ENCODE data around the gene KCNK17. TPM values are rescaled to one million over a fixed set of nuclear protein-coding genes. Genes with fewer than 3 reads are reported as not detected.

Gene KCNK17
- total and polyA plus RNA-seq, 2 of the 8 experiments (the other 6 are each of a cell fraction or from before 2014, with no cell fraction given): 2.9 to 3.4 TPM

DNA sequence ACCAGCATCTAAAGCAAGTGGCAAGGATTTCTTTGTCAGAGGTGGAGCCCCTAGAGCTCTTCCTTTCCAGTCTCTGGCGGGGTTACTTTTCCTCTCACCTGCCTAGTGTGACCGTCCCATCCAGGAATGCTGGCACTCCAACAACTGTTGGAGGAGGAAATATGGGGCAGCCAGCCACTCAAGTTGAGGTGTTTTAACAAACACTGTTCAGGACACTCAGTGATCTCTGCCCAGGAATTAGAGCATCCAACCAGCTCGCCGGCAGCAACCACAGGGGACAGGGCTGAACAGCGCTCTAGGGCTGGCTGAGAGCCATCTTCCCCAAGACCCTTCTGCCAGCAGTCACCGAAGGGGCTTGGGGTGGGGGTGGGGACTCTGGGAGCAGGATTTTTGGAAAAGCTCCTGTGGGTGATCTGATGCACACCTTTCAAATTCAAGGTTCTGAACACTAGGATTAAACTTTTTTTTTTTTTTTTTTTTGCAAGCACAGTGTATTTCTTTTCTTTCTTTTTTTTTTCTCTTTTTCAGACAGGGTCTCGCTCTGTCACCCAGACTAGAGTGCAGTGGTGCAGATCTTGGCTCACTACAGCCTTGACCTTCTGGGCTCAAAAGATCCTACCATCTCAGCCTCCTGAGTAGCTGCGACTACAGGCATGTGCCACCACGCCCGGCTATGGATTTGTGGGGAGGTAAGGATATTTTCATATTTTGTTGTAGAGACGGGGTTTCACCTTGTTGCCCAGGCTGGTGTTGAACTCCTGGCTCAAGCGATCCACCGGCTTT is 36.7 kb upstream of the KCNK17 start (continued):
- TF ChIP-seq CBX8 (IDR thresholded peaks at IDR 0.05; ENCODE audit: borderline replicate concordance, low read depth, low read length) (no peak), HDAC2 (IDR thresholded peaks at IDR 0.05; ENCODE audit: borderline replicate concordance in 1 of 2, low read depth in 2 of 2, low read length in 2 of 2) (no peak), CBX5 (IDR thresholded peaks at IDR 0.05; ENCODE audit: low read depth, low read length) (no peak), POLR2AphosphoS5 (IDR thresholded peaks at IDR 0.05; ENCODE audit: low read depth, low read length) (no peak), RFX5 (IDR thresholded peaks at IDR 0.05; ENCODE audit: borderline replicate concordance, low read depth, low read length) (no peak)
- TF ChIP-seq, protein P1, sequence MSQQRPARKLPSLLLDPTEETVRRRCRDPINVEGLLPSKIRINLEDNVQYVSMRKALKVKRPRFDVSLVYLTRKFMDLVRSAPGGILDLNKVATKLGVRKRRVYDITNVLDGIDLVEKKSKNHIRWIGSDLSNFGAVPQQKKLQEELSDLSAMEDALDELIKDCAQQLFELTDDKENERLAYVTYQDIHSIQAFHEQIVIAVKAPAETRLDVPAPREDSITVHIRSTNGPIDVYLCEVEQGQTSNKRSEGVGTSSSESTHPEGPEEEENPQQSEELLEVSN (IDR thresholded peaks at IDR 0.05): no peak

Data from H1 (cell line).